Astrocyte (in vitro differentiated cells and primary cell): ENCODE results near the gene SPATA45. TPM values are rescaled to one million over a fixed set of nuclear protein-coding genes. Genes with fewer than 3 reads are reported as not detected.

Experiments
- DNase-seq: peaks from one replicate; pipeline ENCODE4 v3.0.0-alpha.2; 2010; ENCODE audit warnings: low read depth
- FAIRE-seq: peaks from 2 replicates; lab custom pipeline; 2011; peaks lifted over from hg19 to GRCh38; lab: Jason Lieb, UNC
- H2AFZ ChIP-seq: 2 replicates; pipeline ENCODE4 v1.6.0; 2012; ENCODE audit warnings: low read depth, low read length, inconsistent platforms
- H3K27ac ChIP-seq: 2 replicates; pipeline ENCODE4 v1.5.1; 2011; ENCODE audit warnings: low read depth, low read length, inconsistent platforms
- H3K27me3 ChIP-seq: 2 replicates; pipeline ENCODE4 v1.6.0; 2011; ENCODE audit warnings: low read length, inconsistent platforms; ENCODE audit not compliant: insufficient read depth
- H3K36me3 ChIP-seq: 2 replicates; pipeline ENCODE4 v1.5.1; 2011; ENCODE audit warnings: low read length, inconsistent platforms; ENCODE audit not compliant: insufficient read depth
- H3K4me1 ChIP-seq: 2 replicates; pipeline ENCODE4 v1.5.1; 2011; ENCODE audit warnings: low read length, inconsistent platforms; ENCODE audit not compliant: insufficient read depth
- H3K4me2 ChIP-seq: 2 replicates; pipeline ENCODE4 v1.6.0; 2012; ENCODE audit warnings: low read length, inconsistent platforms
- H3K4me3 ChIP-seq: 2 replicates; pipeline ENCODE4 v1.5.1; 2011; ENCODE audit warnings: low read depth, mild to moderate bottlenecking, low read length, inconsistent platforms; ENCODE audit not compliant: insufficient read depth
- H3K79me2 ChIP-seq: 2 replicates; pipeline ENCODE4 v1.6.0; 2012; ENCODE audit warnings: mild to moderate bottlenecking, low read length, inconsistent platforms; ENCODE audit not compliant: insufficient read depth
- H3K9ac ChIP-seq: 2 replicates; pipeline ENCODE4 v1.6.0; 2012; ENCODE audit warnings: mild to moderate bottlenecking, low read length, inconsistent platforms
- H3K9me3 ChIP-seq: 2 replicates; pipeline ENCODE4 v1.5.1; 2012; ENCODE audit warnings: low read depth, mild to moderate bottlenecking, low read length, inconsistent platforms; ENCODE audit not compliant: insufficient read depth
- H4K20me1 ChIP-seq: 2 replicates; pipeline ENCODE4 v1.6.0; 2012; ENCODE audit warnings: low read length, inconsistent platforms; ENCODE audit not compliant: insufficient read depth
- H3K27ac Mint-ChIP-seq: one replicate; pipeline ENCODE4 v1.8.0; 2021; ENCODE audit warnings: mild to moderate bottlenecking, mixed read lengths; ENCODE audit not compliant: unreplicated experiment
- H3K27me3 Mint-ChIP-seq: one replicate; pipeline ENCODE4 v1.8.0; 2021; ENCODE audit warnings: low read depth, mixed read lengths; ENCODE audit not compliant: unreplicated experiment
- H3K36me3 Mint-ChIP-seq: one replicate; pipeline ENCODE4 v1.8.0; 2021; ENCODE audit warnings: low read depth, mixed read lengths; ENCODE audit not compliant: unreplicated experiment
- H3K4me1 Mint-ChIP-seq: one replicate; pipeline ENCODE4 v1.8.0; 2021; ENCODE audit warnings: low read depth, mixed read lengths; ENCODE audit not compliant: unreplicated experiment
- H3K4me3 Mint-ChIP-seq: one replicate; pipeline ENCODE4 v1.8.0; 2021; ENCODE audit warnings: mild to moderate bottlenecking, moderate library complexity, mixed read lengths; ENCODE audit not compliant: unreplicated experiment
- H3K9me3 Mint-ChIP-seq: one replicate; pipeline ENCODE4 v1.8.0; 2021; ENCODE audit warnings: mild to moderate bottlenecking, mixed read lengths; ENCODE audit not compliant: unreplicated experiment
- CTCF ChIP-seq: IDR thresholded peaks from 2 replicates; pipeline ENCODE4 v1.5.1; 2011; ENCODE audit warnings: low read depth, mild to moderate bottlenecking, inconsistent platforms, low read length, moderate library complexity; ENCODE audit not compliant: insufficient read depth
- EZH2 ChIP-seq: IDR thresholded peaks from 2 replicates; pipeline ENCODE4 v1.6.1; 2012; ENCODE audit warnings: mild to moderate bottlenecking, low read length, inconsistent platforms; ENCODE audit not compliant: insufficient read depth
- total RNA-seq: library from RNA; stranded (reverse); gene quantifications from 2 replicates; pipeline ENCODE4 v1.2.1, GENCODE V29; 2021

The SPATA45 gene
- total RNA-seq, 1 donor from 2014 or later = not detected

GRCh38 chr1:212879947-212880690, 32.7 kb upstream of the SPATA45 start:
- Histone ChIP-seq H2AFZ (no peak overlapping the region), H3K4me2 (no peak overlapping the region), H3K79me2 (no peaks in the 10 kb centered on the region), H3K4me1 (no peaks in the 10 kb centered on the region), H3K36me3 (peaks cover 10% of the 10 kb centered on the region), H4K20me1 (no peaks in the 10 kb centered on the region), H3K9ac (no peak overlapping the region), H3K9me3 (no peaks in the 10 kb centered on the region), H3K27ac (no peak overlapping the region), H3K4me3 (no peak overlapping the region), H3K27me3 (no peaks in the 10 kb centered on the region)
- H3K4me3 Mint-ChIP-seq = no peak overlapping the region
- H3K27ac Mint-ChIP-seq = no peak overlapping the region
- H3K27me3 Mint-ChIP-seq = no peaks in the 10 kb centered on the region
- no peaks in the 10 kb centered on the region for H3K9me3 Mint-ChIP-seq
- FAIRE-seq (no peak), DNase-seq (no peak)
- TF ChIP-seq EZH2 = no peak
- TF ChIP-seq CTCF = no peak
- peaks cover 2% of the 10 kb centered on the region for H3K36me3 Mint-ChIP-seq
- no peaks in the 10 kb centered on the region for H3K4me1 Mint-ChIP-seq

- no peaks in the 10 kb centered on the region for H3K9me3 Mint-ChIP-seq
Observed at GRCh38 chr1:212878418-212878817, 31.0 kb upstream of the SPATA45 start.

More at GRCh38 chr1:212878418-212878817, 31.0 kb upstream of the SPATA45 start:
- Histone ChIP-seq H3K9ac (no peak overlapping the region), H3K27me3 (no peaks in the 10 kb centered on the region), H3K79me2 (no peaks in the 10 kb centered on the region), H3K36me3 (peaks cover 15% of the 10 kb centered on the region), H2AFZ (no peak overlapping the region), H3K4me1 (no peaks in the 10 kb centered on the region), H3K4me2 (no peak overlapping the region), H4K20me1 (no peaks in the 10 kb centered on the region), H3K27ac (no peak overlapping the region), H3K9me3 (no peaks in the 10 kb centered on the region), H3K4me3 (no peak overlapping the region)
- no peak for DNase-seq
- FAIRE-seq = no peak
- Mint-ChIP-seq H3K27me3 (no peaks in the 10 kb centered on the region), H3K27ac (no peak overlapping the region), H3K4me3 (no peak overlapping the region), H3K4me1 (no peaks in the 10 kb centered on the region), H3K36me3 (peaks cover 4% of the 10 kb centered on the region)
- TF ChIP-seq EZH2 = no peak
- TF ChIP-seq CTCF = no peak
